NCI-H748 (cell line): ENCODE results near the gene MYO1D.
"Not testable (repeated sequence)": the region's sequence is repeated elsewhere in the genome, so short reads cannot be mapped to it uniquely, and the experiment has no call there.

ENCODE experiments used
- DNase-seq: peaks from one replicate; lab custom pipeline; 2025; ENCODE audit not compliant: unreplicated experiment; lab: John Stamatoyannopoulos, UW

Gene MYO1D

DNA sequence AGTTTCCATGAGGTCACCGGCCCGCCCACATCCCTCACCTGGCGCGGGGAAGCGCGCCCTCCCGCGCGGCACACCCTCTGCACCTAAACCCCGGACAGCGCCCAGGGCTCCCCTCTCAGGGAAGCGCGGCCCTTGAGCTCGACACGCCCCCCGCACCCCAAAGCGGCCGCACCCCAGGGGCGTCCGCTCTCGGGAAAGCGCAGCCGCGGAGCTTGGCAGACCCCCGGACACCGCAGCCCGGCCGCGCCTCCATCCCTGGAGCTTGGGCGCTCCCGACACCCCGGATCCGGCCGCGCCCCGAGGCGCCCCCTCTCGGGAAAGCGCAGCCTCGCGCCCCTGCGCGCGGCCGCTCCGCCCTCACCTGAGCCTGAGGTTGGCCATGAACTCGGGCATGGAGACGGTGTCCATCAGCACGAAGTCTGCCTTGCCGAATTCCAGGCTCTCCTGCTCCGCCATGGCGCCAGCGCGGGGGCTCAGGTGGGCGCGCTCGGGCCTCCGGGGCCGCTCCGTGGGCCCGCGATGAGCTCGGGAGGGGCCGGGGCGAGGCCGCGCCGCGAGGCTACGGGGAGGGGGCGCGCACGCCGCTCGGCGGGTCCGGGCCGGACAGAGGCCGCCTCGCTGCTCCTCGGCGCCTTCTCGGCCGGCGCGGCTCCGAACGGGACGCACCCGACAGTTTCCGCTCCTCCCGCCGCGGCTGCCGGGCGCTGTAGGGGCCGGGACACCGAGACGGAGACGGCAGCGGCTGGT is at the start of gene MYO1D:
Gene MYO1D, minus strand, starts transcription at position 708 of the 747 bp plus-strand sequence. Its CDS starts 252 bp downstream, at position 456.
- peak; percentile 80 for DNase-seq

DNA sequence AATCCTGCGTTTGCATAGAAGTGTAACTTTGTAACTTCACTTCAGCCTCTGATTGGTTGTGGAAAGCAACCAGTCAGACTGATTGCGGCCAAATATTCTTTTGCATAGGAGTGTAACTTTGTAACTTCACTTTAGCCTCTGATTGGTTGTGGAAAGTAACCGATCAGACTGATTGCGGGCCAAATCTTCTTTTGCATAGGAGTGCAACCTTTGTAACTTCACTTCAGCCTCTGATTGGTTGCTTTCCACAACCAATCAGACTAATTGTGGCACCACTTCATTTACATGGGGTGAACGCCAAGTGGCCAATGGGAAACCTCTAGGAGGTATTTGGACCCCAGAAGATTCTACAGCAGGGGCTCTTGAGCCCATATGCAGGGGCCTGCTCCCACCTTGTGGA is 49.3 kb upstream of the MYO1D start:
- no peak for DNase-seq

DNA sequence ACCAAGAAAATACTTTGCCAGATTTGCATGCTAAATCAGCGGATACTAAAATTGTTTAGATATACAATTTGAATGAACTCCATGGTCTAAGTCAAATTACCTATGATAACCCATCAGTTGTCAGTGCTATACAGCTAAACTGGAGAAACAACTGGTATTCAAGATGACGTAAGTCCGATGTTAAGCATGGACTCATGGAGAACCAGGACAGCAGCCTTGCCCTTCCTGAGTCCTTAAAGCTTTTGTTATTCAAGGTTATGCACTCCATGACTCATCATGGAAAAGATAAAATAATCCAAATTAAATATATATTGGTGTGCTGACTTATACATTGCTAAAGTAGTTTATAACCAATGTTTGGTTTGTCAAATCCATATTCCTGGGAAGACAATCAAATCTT is 47.0 kb upstream of the MYO1D start:
- DNase-seq, result not testable (repeated sequence)

DNA sequence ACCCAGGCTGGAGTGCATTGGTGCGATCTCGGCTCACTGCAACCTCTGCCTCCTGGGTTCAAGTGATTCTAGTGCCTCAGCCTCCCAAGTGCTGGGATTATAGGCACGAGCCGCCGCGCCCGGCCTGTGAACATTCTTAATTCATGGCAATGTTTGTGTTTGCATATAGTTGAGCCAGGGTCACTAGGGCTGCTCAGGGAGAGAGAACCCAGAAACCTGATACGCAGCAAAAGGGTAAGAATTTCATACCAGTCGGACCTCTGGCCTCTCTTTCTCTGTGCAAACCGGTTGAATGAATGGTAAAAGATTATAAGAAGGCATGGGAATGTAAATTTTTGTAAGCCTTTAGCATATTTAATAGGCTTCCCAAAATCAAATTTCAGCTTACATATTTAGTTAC is 44.1 kb upstream of the MYO1D start:
- no peak for DNase-seq

DNA sequence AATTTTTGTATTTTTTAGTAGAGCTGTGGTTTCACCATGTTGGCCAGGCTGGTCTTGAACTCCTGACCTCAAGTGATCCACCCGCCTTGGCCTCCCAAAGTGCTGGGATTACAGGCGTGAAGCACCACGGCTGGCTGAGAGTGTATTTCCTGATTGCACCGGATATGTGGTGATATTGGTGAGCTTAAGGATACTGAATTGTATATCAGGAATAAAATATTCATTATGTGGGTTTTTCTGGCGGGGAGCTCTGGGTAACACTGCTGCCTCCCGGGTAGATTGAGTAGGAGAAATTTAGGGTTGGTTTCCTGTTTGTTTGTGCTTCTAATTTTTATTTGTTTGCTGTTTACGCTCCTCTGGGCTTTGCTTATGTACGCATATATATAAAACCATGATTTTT is 43.4 kb upstream of the MYO1D start:
- no peak for DNase-seq

DNA sequence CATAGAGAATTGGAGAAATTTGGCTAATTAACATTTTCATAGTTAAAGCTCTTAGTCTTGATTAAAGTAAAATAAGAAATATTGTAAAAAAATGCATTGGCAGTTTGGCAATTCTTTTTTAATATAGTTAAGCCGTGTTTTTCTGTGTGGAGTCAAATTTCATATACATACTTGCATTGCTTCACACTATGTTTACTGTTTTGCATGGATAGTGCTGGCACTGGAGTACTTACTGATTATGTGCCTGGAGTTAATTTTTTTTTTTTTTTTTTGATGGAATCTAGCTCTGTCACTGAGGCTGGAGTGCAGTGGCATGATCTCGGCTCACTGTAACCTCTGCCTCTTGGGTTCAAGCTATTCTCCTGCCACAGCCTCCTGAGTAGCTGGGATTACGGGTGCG is 43.0 kb upstream of the MYO1D start:
- not testable (repeated sequence) for DNase-seq

DNA sequence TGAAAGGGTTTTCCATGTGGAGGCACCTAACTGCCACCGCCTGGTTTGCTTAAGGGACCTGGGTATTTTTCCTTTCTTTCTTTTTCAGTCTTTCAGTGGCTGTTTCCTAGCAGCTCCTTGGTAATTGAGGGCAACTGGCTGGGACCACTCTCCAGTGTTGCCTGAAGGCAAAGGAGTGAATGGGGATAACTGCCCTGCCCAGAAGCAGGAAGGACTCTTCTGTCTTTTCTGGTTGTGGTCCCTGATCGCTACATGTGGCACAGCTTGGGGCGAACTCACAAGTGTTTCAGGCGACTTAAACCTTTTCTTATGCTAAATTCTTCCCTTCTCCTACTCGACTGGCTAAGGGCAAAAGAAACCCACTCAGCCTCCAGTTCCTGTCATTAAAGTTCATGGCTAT is 40.9 kb upstream of the MYO1D start:
- no peak for DNase-seq

DNA sequence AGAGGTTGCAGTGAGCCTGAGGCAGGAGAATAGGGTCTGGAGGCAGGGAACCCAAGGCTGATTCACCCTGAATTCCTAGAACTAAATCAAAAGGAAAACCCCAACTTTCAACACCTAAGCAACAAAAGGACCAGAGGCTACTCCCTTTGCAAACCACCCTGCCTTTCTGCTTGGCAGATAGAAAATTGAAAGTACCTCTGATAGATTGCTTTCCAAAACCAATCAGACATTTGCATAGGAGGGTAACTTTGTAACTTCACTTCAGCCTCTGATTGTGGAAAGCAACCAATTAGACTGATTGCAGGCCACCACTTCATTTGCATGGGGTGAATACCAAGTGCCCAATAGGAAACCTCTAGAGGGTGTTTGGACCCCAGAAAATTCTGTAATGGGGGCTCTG is 40.2 kb upstream of the MYO1D start:
- no peak for DNase-seq

DNA sequence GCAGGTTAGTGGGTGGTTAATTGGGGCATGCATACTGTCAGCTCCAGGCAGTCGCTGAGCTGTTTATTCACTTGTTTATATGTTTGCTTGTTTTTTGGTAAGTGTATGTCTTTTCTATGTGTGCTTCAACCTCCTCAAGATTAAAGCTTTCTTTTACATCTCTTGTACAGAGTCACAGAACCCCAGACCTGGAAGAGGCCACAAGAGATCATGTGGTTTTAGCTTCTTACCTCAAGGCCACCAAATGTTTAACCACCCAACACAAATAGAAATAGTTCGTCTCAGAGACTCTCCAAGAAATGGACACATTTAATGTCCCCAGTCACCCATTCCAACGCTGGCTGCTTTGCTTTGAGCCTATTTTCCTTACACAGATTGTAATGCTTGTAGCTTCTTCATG is 39.2 kb upstream of the MYO1D start:
- DNase-seq, result no peak

DNA sequence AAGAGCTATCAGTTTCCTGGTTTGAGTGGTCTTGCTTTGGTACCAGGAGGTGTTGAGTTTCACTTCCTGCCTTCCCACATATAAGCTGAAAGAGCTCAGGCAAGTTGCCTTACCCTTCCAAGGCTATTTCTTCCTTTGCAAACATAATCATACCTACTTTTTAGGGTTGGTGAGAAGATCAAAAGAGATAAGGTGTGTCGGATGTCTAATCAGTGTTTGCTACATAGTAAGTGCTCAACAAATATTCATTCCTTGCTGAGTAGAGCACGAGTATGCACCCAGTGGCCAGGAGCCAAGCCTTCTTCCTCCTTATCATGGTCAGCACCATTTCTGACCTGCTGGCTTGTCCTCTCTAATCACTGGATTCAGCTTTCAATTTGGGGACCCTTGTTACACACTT is 38.3 kb upstream of the MYO1D start:
- DNase-seq, result no peak

DNA sequence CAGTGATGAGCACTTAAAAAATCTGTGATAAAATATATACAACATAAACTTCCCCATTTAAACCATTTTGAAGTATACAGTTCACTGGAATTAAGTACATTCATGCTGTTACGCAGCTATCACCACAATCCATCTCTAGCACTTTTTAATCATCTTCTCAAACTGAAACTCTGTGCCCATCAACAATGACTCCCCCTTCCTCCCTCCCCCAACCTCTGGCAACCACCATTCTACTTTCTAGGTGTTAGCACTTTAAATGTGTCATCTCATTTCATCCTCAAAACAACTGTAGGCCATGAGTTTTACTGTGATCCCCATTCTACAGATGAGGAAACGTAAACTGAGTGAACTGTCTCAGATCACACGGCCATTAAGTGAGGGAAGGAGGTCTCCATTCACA is 37.3 kb upstream of the MYO1D start:
- DNase-seq, result no peak

DNA sequence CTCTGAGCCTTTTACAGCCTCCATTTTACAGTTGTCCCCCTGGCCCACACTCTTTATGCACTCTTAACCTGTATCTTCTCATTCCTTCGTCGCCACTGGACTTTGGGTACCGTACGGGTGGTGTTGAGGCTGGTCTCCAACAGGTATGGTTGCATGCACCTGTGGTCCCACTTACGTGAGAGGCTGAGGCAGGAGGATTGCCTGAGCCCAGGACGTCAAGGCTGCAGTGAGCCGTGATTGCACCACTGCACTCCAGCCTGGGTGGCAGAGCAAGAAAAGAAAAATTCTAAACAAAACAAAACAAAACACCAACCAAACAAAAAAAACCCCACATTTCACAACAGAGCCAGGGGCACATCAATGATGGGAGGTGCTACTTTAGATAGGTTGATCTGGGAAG is 36.7 kb upstream of the MYO1D start:
- DNase-seq, result no peak

DNA sequence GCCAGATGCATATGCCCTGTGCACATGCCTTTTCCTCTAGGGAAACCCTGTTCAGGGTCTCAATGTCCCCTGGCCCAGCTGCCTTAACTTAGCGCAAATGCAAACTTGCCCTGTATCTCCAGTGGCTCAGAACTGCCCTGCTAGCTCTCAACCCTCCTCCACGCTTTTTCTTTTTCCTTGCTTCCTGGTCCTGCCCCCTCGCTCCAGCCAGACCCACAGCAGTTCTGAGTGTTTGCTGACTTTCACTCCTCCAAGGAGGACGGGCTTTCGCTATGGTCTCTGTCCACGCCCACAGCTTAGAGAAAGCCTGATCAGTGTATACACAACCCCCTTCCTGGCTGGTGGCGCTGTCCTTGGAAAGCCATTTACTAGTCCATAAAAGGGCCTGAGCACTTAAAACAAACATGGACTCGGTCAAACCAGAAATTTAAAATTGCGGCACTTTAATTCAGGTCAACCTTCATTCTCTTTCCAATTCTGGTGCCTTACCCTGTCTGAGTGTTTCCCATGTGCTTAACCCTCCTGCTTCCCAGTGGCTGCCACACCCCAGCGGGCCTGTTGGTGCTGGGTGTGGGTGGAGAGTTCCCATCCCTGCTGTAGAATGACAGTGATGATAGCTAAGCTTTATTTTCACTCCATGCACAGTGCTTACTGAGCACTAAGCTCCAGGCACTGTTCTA is 35.4 kb upstream of the MYO1D start:
- DNase-seq, result peak; percentile 80

DNA sequence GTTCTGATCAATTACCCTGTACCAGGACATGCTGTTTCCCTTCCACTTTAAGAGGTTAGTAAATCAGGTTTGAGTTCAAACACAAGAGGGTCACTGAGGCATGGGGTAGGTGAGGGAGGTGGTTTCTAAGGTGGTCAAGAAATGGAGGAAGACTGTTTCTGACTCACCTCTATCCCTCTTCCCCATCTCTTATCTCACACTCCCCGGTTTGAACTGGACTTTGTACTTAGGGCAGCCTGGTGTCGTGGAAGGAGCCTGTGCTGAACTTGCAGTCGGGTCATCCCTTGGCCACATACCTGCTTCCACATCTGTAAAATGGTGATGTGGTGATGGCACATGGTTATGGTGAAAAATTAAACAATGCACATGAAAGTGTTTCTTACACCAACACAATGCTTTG is 33.8 kb upstream of the MYO1D start:
- no peak for DNase-seq

DNA sequence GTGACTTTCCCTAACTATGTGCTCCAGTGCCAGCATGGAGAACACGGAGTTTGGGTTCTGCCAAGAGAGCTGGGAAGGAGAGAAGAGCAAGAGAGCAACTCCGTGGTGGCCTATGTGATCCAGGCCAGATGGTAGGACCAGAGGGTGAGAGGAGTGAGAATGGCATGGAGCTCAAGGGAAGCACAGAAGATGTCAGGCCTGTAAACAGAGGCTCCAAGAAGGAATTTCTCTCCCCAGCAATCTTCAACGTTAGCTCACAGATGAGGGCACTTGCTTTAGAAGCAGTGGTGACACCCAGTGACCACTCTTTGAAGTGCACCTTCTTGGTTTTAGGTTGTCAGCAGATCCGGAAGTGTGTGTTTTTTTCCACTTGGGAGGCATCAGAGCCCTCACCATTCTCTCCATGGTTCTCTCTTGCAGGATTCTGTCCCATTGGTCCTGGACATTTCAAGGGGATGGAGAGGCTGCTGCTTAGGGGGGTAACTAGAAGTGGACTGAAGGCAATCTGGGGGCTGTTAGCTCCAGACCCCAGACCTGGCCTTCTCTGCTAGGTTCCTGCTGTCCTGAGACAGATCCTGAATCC is 33.0 kb upstream of the MYO1D start:
- peak; percentile 80 for DNase-seq

DNA sequence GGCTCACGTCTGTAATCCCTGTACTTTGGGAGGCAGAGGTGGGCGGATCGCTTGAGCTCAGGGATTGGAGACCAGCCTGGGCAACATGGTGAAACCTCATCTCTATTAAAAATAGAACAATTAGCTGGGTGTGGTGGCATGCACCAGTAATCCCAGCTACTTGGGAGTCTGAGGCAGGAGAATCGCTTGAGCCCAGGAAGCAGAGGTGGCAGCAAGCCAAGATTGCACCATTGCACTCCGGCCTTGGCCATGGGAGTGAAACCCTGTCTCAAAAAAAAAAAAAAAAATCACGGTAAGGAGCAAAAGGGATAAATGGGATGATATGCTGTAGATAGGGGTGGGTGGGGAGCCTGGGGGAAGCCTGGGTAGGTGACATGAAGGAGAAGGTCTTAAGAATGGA is 30.7 kb upstream of the MYO1D start:
- DNase-seq, result no peak

DNA sequence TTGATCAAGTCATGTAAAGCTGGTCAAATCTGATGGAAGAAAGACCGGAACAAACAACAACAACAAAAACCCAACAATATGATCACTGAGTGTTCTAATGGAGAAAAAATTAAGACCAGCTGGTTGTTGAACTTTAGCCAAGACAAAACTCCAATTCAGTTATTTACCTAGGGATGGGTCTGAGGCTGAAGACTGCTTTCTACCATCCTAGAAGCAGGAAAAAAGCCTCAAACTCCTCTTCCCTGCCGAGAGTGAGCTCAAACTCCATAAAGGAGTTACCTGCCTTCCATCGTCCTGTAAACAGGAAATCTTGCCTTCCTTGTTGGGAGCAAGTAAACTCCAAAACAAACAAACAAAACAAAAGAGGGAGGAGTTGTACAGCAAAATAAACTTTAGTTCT is 28.0 kb upstream of the MYO1D start:
- DNase-seq, result no peak

DNA sequence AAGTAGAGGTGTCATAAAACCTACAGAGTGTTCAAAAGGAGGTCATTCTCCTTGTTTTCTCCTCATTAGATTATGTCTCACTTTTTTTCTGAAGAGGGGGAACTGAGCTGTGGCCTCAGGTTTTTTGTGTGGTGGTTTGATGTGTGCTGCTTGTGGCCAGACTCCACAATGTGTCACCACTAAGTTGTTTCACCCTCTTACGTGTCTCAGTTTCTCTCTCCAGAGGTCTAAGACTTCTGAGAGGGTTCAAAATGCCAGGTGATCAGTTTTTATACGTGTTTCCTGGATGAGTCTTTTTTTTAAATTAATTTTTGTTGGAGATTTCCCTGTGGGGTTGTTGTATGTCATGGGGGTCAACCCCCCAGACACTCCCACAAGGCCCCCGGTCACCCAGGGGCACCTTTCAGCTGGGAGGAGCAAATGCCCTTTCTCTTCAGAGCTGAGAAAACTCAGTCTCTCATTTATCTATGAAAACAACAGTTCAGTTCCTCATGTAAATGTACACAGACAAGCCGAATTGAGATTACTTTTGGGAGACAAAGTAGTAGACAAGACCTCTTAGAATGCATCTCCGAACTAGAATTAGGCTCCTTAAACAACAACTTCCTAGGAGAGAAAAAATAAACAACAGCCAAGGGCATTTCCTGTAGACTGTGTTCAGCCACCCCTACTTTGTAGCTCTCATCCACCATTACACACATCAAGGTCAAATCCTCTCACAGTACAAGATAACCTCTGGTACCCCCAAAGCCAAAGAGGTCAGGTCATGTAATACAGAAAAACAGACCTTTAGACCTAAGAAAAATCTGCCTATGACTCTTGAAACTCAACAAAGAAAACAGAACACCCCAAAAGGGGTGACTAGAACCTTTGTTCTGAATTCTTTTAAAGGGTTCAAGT is 27.1 kb upstream of the MYO1D start:
- no peak for DNase-seq

DNA sequence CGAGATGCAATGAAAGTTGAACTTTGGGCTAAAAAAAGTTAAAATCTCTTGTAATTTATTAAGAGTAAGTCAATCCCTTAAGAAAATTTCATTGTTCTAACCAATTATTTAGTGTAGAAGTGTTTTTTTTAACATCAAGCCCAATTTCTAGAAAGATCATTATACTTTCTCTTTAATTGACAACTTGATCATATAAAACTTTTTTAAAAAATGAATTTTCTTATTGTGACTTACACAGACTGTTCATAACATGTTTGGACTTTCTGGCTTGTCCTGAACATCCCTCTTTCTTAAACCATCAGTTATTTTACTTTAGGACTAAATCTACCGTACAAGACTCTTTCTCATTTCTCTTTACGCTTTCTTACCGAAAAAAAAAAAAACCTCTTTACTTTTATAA is 24.8 kb upstream of the MYO1D start:
- no peak for DNase-seq

DNA sequence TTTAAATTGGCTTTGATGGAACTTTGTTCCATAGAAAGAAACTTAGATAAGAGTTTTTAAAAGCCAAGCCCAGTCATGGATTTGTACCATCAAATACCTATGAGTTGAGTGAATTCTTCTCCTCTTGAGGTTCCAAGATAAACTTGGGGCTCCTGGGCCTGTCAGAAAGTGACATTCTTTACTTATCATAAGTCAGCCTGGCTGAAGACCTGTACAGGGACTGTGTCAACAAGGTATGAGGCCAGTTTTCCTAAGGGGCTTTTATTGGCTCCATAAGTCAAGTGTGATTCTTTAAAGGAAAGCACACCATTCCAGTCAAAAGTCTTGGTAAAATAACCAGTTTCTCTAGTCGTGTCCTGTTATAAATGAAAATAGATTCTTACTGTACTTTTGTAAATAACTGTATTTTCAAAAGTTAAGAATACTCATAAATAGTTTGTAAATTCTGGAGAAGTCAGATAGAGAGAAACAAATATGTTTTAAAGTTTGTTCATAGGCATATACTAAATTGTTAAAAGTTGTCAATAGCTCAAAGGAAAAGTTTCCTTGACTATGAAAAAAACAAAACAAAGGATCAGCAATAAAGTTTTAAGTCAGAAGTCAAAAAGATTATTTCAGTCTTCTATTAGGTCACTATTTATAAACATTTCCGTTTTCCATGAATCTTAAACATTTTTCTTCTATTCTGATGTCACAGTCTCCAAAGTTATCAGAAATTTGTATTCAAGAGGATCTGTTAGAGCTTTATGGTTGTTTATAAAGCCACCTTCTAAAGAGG is 22.5 kb upstream of the MYO1D start:
- DNase-seq, result no peak
